Endometrial microvascular endothelial cells (primary cell): ENCODE measurements around the gene ANAPC13. TPM values are rescaled to one million over a fixed set of nuclear protein-coding genes. Genes with fewer than 3 reads are reported as not detected.

ENCODE experiments used
- in situ Hi-C: cut with HindIII; loops from 2 replicates; pipeline ENCODE4 v1.10.0; 2017; ENCODE audit warnings: low sequenced_read_pairs, low pct_unique_long_range_greater_than_20kb; ENCODE audit errors: inconsistent ontology term
- total RNA-seq: library from RNA; depleted of rRNA; stranded (reverse); fragments of >200 nt; gene quantifications from one replicate; pipeline ENCODE4 v1.2.3, GENCODE V29; 2015; ENCODE audit errors: inconsistent ontology term

Gene ANAPC13
- total RNA-seq, 1 donor from 2014 or later = 105 TPM

DNA sequence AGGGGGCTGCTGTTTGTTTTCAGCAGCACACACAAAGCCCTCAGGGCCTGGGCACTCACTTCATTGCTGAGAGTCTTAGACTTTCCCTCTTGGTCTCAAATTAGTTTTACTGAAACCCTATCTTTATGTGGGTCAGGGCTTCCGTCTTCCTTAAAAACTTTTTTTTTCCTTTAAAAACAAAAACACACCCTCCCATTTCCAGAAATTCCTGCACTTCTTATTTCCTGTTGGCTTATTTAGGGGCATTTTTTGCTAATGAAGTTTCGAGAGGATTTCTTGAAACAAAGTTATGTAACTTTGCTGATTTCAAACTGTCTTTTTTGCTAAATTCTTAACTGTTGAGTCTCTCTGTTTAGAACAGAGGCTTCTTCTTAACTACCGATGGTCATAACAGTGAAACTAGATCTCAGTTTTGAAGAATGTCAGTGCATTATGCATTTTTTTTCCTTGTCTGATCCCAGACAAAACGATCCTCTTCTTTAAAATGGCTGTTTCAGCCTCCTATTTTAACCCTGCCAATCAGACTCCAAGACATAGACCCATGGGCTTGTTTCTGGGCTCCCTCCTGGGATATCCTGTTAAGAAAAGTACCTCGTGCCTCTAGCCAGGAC, 23.3 kb downstream of the ANAPC13 start:
- in situ Hi-C loops = no loop called here

GRCh38 chr3:134460965-134461364, 24.8 kb downstream of the ANAPC13 start:
- in situ Hi-C loops = no loop called here

DNA sequence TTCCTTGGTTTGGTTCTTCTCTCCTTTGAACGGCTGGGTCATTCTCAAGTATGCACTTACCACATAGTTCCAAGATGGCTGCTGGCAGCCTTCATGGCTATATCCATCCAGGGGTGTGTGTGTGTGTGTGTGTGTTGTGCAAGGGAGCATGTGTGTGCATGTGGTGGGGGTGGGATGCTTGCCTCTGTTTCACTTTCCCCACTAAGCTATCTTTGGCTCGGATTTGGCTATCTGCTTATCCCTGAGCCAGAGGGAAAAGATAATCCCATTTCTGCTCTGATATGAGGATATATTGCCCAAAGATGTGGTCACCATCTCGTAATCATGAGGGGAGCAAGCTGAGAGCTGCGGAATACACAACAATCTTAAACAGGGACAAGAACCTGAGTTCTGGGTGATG, 26.2 kb downstream of the ANAPC13 start:
- in situ Hi-C loops = no loop called here

DNA sequence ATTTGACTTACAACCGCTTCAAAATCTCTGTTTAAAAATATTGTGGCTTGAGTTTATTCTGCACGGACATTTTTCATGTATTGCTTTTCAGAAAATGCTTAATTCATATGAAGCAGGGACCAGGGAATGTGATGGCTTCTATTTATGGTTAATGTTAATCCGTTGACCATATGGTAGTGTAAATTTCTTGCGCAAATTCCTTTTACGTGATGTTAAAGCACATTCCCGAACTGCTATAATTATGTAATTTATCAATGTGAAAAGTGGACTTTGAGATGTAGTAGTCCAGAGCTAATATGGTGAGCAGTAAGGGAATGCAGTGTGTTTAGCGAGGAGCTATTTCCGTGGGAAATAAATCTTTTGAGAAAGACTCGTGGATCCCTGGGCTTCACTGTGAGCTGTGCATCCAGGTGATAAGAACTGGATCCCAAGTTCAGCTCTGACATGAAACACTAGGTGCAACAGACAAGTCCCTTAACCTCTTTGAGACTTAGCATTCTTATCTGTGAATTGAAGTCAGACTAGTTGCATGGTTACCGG, 27.3 kb downstream of the ANAPC13 start:
- in situ Hi-C loops = no loop called here

- in situ Hi-C loops = no loop called here
These were observed 28.3 kb downstream of the ANAPC13 start for GRCh38 chr3:134457376-134458074.

DNA sequence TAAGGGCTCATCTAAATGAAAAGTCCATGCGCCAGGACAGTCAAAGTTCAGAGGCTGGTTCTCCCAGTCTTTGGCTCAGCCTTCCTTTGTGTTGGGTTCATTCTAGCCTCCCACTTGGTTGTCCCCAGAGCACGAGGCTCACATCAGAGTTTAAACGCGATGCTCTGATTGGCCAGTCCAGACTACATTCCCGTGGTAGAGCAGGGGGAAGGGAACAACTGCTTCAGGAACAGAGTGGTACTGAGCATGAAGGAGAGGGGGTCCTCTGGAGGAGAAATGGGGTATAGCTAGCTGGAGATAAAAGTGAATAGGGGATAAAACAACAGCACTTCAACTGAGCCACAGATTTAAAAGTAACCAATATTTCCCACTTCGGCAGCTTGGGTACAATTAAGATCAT, 32.2 kb downstream of the ANAPC13 start:
- in situ Hi-C loops = no loop called here

DNA sequence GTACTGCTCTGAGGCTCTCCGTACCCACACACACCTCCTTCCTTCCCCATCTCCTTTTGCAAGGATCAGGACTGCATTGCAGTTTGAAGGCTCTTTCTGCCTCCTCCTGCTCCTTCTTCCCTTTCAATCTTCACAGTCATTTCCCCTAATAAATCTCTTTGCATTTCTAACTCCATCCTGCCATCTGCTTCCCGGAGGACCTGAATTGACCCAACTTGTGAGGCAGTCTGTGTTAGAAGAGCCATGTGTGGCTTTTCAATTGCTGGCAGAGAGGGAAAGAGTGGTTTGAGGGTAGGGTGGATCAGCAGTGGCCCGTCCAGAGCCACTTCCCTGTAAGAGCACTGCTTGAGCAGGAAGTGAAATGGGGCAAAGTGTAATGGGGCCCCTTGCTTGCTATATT, 35.8 kb downstream of the ANAPC13 start:
- in situ Hi-C loops = no loop called here

DNA sequence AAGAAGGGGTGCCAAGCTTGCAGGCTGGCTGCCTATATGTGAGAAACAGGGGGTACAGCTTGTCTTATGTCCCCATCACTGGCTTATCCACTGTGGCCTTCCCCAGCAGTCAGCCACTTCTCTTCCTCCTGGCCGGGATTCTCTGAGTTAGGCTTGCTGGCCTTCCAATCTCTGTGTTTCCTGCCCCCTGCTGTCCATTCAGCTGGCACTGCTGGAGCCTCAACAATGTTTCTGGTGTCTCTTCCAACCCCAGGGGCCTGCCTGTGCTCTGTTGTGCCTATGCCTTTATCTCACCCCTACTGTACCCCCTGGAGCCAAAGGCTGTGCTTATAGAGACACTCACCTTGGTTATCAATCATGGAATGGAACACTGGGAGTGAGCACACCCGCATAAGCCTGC, 36.5 kb downstream of the ANAPC13 start:
- in situ Hi-C loops = no loop called here

DNA sequence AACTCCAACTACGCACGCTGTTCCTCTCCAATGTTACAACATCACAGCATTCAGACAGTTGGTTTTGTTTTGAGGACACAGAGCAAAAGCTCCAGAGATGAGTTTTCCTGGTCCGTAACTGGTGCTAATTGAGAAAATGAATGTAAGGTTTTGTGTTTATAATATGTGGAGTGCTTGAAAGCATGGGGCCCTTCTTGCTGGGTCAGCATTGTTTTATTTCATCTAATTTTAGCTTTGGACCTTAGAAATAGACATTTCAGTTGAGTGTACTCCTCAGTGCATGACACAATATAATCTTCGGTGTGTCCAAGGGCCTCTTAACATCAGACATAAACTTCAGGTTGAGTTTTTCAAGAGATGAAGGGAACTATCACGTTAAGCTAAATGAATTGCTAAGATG, 37.1 kb downstream of the ANAPC13 start:
- in situ Hi-C loops = no loop called here

- in situ Hi-C loops = no loop called here
These were observed 38.4 kb downstream of the ANAPC13 start for GRCh38 chr3:134447351-134447750.

- in situ Hi-C loops = no loop called here
These were observed 39.0 kb downstream of the ANAPC13 start for GRCh38 chr3:134446800-134447199.

DNA sequence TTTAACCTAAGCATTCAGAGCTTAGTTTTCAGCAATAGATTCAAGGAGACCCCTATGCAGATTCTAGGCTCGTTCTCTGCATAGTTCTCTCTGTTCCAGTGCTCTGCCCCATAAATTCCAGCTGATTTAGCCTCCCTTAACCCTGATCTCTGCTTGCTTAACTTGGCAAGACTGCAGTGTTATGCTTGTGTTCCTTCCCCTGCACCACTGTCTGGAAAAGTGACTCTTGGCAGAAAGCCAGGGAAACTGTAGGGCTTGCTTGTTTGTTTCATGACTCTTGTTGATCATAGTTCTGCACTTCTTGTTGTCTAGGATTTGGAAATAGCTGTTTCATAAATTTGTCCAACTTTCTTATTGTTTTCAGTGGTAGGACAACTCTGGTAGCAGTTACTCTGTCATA, 40.1 kb downstream of the ANAPC13 start:
- in situ Hi-C loops = no loop called here

DNA sequence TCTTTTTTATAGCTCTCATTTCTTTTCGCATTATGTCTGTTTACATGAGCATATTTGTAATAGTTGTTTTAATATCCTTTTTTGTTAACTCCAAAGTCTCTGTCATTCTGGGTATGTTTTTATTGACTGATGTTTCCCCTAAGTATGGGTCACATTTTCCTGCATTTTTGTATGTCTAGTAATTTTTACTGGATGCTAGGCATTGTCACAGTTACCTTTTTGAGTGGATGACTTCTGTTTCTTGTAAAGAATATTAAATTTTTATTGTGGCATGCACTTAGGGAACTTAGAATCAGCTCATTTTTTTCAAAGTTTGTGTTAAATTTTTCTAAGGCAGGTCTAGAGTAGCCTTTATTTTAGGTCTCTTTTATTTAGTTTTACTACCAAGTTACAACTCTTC, 40.7 kb downstream of the ANAPC13 start:
- in situ Hi-C loops = no loop called here

DNA sequence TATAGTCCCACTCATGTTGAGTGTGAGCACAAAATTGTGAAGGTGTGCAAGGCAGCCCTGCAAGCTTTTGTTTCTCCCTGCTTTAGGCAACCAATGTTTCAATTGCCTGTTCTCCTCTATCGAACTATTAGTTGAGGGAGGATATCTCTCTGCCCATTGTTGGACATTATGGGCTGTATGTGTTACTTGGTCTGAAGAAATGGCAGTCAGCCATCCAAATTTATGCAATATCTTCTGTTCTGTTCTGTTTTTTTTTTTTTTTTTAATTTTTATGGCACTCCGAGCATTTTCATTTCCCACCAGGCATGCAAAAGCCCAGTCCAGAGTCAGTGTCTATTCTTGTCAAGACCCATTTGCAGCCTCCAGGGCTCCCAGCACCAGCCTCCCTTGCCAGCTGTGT, 44.0 kb downstream of the ANAPC13 start:
- in situ Hi-C loops = no loop called here

GRCh38 chr3:134441321-134441720, 44.5 kb downstream of the ANAPC13 start:
- in situ Hi-C loops = no loop called here

- in situ Hi-C loops = no loop called here
These were observed 48.5 kb downstream of the ANAPC13 start for GRCh38 chr3:134437211-134437752.

DNA sequence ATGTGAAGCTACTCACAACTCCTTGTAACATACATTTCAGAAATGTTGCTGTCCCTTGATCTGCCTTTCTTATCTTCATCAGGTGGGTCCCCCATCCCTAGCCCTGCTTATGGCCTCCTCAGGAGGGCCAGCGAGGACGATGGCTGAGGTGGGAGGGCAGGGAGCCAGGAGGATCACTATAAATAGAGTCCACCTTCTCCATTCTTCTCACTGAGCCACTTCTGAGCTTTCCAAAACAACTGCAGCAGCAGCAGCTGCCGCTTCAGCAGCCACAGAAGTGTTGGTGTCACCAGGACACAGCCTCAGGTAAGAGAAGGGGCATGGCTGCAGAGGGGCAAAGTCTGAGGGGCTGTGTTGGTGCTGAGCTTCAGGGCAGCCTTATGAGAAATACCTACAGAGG, 53.5 kb downstream of the ANAPC13 start:
- in situ Hi-C loops = no loop called here

DNA sequence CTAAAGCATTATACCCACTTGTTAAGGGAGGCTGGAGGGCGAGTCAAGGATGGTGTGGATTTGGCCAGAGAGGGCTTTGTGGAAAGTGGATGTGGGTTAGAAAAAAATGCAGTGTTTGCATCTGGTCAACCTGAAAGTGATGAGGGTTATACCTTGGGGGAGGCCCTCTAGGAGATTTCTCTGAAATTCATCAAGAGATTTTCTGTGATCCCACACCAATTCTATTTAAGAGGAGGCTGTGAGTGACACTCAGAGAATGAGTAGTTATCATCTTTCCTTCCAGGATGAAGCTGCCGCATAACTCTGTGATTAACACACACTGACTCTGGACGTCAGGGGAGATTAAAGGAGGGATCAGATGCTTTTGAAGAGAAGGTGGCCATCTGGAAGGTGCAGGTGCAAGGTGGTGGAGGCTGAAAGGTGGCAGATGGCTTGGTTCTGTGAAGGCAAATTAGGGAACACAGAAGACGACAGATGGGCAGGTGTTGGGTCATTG, 54.8 kb downstream of the ANAPC13 start:
- in situ Hi-C loops = no loop called here

DNA sequence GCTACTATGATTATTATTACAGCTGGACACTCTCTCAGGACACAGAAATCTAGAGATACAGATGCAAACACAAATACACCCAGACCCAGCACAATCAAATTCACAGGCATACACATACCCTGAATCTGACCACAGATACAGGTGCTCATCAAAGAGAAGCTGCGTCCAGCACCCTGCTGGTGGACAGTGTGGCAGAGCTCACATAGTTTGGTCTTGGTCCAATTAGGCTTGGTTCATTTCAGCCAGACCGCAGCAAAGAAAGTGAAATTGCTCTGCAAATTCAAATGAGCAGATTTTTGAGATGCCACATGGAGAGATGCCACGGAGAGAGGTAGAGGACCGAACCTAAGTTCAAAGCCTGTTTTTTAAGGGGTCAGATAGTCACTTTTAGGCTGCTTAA, 55.6 kb downstream of the ANAPC13 start:
- in situ Hi-C loops = no loop called here

DNA sequence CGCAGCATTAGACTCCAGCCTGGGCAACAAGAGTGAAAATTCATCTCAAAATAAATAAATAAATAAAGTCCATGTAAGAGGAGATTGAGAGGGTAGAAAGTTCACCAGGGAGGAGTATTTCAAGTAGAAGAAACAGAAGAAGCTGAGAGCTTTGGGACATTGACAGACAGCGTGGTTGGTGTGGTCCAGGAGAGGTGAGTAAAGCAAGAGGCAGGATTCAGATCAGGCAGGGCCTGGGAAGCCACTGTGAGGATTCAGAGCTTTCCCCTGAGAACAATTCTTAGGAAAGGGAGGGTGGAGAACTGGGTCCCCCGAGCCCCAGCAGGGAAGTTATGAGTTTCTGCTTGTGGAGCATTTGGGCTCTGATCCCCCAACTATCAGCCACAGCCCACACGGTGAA, 57.4 kb downstream of the ANAPC13 start:
- in situ Hi-C loops = no loop called here
